ENCODE results near the gene SMC6. TPM values are rescaled to one million over a fixed set of nuclear protein-coding genes. Genes with fewer than 3 reads are reported as not detected.

Gene SMC6
- total and polyA plus RNA-seq, 10 of the 15 experiments (the other 5 are each of a cell fraction or from before 2014, with no cell fraction given), result 12.8 to 63.8 (median 38.8) TPM

GRCh38 chr2:17763641-17764333 lies 10.2 kb upstream of the SMC6 start (continued):
- TF ChIP-seq, protein P1, sequence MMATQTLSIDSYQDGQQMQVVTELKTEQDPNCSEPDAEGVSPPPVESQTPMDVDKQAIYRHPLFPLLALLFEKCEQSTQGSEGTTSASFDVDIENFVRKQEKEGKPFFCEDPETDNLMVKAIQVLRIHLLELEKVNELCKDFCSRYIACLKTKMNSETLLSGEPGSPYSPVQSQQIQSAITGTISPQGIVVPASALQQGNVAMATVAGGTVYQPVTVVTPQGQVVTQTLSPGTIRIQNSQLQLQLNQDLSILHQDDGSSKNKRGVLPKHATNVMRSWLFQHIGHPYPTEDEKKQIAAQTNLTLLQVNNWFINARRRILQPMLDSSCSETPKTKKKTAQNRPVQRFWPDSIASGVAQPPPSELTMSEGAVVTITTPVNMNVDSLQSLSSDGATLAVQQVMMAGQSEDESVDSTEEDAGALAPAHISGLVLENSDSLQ (IDR thresholded peaks at IDR 0.05), result no peak

DNA sequence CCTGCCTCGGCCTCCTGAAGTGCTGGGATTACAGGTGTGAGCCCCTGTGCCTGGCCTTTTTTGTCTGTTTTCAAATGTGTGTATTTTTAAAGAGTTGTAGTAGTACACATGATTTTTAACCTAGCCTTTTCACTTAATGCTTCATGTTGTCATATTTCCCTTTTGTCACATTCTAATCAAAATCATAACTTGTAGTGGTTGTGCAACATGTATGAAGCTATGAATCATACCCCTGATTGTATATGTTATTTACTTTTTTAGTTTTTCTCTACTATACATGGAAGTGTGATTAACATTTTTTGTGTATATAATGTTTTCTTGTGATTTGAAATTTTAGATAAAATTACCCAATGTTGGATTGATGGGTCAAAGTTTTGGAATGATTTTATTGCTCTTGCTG lies 8.8 kb upstream of the SMC6 start:
- H2AFZ ChIP-seq (ENCODE audit: control insufficient read depth, low read depth, low read length), result no peak overlapping the region
- no peak for ATAC-seq
- H3K9ac ChIP-seq (ENCODE audit: control insufficient read depth, insufficient read depth, low read length), result no peak overlapping the region
- no peaks in the 10 kb centered on the region for H3K27me3 ChIP-seq (replicated peaks in 1 of 2; ENCODE audit: control insufficient read depth in 2 of 2, insufficient read depth in 2 of 2, low read length in 1 of 2)
- no peak for FAIRE-seq
- no peak overlapping the region for H3K4me2 ChIP-seq (ENCODE audit: control insufficient read depth, insufficient read depth)
- H4K20me1 ChIP-seq (ENCODE audit: control insufficient read depth, insufficient read depth), result no peaks in the 10 kb centered on the region
- no peak for TF ChIP-seq MAX (IDR thresholded peaks at IDR 0.05; ENCODE audit: low read depth, low read length)
- BruUV-seq (replicated peaks), result no TSS peak
- H3K36me3 ChIP-seq (ENCODE audit: control insufficient read depth in 2 of 2, insufficient read depth in 2 of 2, low read length in 1 of 2), result peaks cover 0 to 13% of the 10 kb centered on the region in 2 experiments; a peak in 3 of 4 replicates
- H3K4me1 ChIP-seq (ENCODE audit: control insufficient read depth, insufficient read depth, low read length), result no peaks in the 10 kb centered on the region
- ChIA-PET SMC1A (ENCODE audit: uncharacterized antibody, unreplicated experiment) (interaction anchor here (1.0 kb wide), 1 partner anchor 9 kb away, joined by 6 read pairs; no protein-coding TSS in a partner anchor), RAD21 (ENCODE audit: unreplicated experiment) (interaction anchor here (1.2 kb wide), 1 partner anchor 10 kb away, joined by 3 read pairs; no protein-coding TSS in a partner anchor), CTCF (interaction anchor here (0.7 to 4.5 kb wide), 4 partner anchors 8 to 68 kb away, joined by 3 to 45 read pairs (median 3); partner anchors contain the start of gene GEN1), POLR2A (no interaction called here)
- intact Hi-C loops (cut with micrococcal nuclease; ENCODE audit: unreplicated experiment) (no loop called here), in situ Hi-C loops (cut with MboI) (no loop called here)
- no peak for DNase-seq (ENCODE audit: low read depth, low spot score)
- H3K4me3 ChIP-seq, result no peak overlapping the region
- no peaks in the 10 kb centered on the region for H3K9me3 ChIP-seq (replicated peaks; ENCODE audit: control insufficient read depth, insufficient read depth, low read length)
- H3K79me2 ChIP-seq (ENCODE audit: control insufficient read depth, insufficient read depth, low read length), result peaks cover 31% of the 10 kb centered on the region
- no peak overlapping the region for H3K27ac ChIP-seq (ENCODE audit: control insufficient read depth, insufficient read depth)
- 100% methylated on average over 1 of the region's 1 CpG for WGBS (ENCODE audit: insufficient coverage, insufficient replicate concordance, low lambda C conversion rate, missing lambda C conversion rate)
